ENCODE results near the gene SNCAIP.

SNCAIP gene

DNA sequence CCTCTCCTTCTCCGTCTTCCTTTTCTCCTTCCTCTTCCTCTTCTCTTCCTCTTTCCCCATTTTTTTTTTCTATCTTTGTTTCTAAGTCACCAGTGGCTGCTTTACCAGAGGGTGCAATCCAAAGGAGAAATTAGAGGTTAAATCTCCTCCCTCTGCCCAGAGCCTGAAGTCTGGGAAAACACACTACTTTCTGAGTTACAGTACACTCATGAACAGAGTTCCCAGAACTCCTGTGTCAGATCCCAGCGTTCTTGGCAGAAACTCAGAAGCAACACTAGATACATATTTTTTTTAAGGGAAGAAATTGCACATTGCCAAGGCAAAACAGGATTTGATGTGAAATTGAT is 189.0 kb downstream of the SNCAIP start:
- Histone ChIP-seq H3K9me3 (ENCODE audit: control insufficient read depth, insufficient read depth, low read length) (no peaks in the 10 kb centered on the region), H3K27me3 (ENCODE audit: control insufficient read depth, insufficient read depth, low read length) (no peaks in the 10 kb centered on the region), H3K36me3 (ENCODE audit: control insufficient read depth, insufficient read depth, low read length) (no peaks in the 10 kb centered on the region), H3K4me1 (ENCODE audit: control insufficient read depth, insufficient read depth, low read length) (peaks cover 7% of the 10 kb centered on the region), H3K4me3 (ENCODE audit: low read depth, low read length) (no peak overlapping the region), H3K9ac (ENCODE audit: low read depth, low read length) (no peak overlapping the region)

DNA sequence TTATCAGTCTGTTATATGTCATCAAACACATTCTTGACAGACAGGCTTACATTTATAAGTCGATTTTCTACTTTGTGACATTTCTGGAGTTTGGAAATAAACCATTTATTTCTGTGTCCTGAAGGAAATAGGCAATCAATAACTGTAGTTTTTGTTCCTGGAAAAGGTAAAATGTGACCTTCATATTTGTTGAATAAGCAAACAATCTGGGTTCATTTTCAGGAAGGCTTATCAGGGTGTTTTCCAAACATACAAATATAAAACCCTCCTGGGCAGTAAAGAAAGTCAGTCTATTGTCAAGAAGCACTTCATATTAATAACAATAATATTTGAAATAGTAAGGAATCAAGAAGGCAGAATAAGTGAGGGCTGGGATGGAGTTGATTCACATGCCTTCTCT is 195.0 kb downstream of the SNCAIP start:
- Histone ChIP-seq H3K4me1 (ENCODE audit: control insufficient read depth, insufficient read depth, low read length) (no peaks in the 10 kb centered on the region), H3K4me3 (ENCODE audit: low read depth, low read length) (no peak overlapping the region), H3K36me3 (ENCODE audit: control insufficient read depth, insufficient read depth, low read length) (no peaks in the 10 kb centered on the region), H3K27me3 (ENCODE audit: control insufficient read depth, insufficient read depth, low read length) (no peaks in the 10 kb centered on the region), H3K9ac (ENCODE audit: low read depth, low read length) (no peak overlapping the region), H3K9me3 (ENCODE audit: control insufficient read depth, insufficient read depth, low read length) (no peaks in the 10 kb centered on the region)

DNA sequence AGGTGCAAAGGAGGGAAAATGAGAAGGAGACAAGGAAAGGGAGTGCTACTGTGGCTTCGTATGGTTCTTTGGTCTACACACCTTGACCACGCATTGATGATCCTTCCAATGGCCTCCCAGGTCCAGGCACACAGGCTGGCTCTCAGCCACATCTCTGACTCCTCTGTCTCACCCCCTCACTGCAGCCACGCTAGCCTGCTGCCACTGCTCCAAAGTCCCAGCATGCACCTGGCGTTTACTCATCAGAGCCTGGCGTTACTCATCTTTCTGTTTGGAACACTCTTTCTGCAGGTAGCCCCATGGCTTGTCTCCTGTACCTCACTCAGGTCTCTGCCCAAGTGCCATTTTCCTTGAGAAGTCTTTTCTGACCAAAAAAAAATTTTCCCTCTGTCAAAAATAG is 195.5 kb downstream of the SNCAIP start:
- Histone ChIP-seq H3K4me1 (ENCODE audit: control insufficient read depth, insufficient read depth, low read length) (no peaks in the 10 kb centered on the region), H3K4me3 (ENCODE audit: low read depth, low read length) (no peak overlapping the region), H3K27me3 (ENCODE audit: control insufficient read depth, insufficient read depth, low read length) (no peaks in the 10 kb centered on the region), H3K9ac (ENCODE audit: low read depth, low read length) (no peak overlapping the region), H3K9me3 (ENCODE audit: control insufficient read depth, insufficient read depth, low read length) (no peaks in the 10 kb centered on the region), H3K36me3 (ENCODE audit: control insufficient read depth, insufficient read depth, low read length) (no peaks in the 10 kb centered on the region)

DNA sequence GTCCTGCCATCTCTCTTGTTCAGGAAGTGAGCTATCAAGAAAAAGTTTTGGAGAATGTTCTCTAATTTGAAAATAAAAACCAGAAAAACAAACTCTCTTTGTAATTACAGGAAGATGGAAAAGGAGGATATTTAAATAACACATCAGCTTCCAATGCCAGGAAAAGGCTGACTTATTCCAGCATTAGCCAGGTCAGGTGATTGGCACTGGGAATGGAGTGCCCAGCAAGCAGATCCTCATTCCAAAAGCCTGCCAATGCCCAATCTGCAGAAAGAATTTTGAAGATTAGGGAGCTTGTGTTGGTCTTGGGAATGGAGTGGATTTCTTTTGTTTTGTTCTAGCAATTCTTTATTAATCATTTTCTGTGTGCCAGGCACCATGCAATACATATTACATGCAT is 196.6 kb downstream of the SNCAIP start:
- H3K9ac ChIP-seq (ENCODE audit: low read depth, low read length): no peak overlapping the region
- H3K27me3 ChIP-seq (ENCODE audit: control insufficient read depth, insufficient read depth, low read length): no peaks in the 10 kb centered on the region
- no peaks in the 10 kb centered on the region for H3K36me3 ChIP-seq (ENCODE audit: control insufficient read depth, insufficient read depth, low read length)
- H3K4me3 ChIP-seq (ENCODE audit: low read depth, low read length): no peak overlapping the region
- no peaks in the 10 kb centered on the region for H3K9me3 ChIP-seq (ENCODE audit: control insufficient read depth, insufficient read depth, low read length)
- H3K4me1 ChIP-seq (ENCODE audit: control insufficient read depth, insufficient read depth, low read length): no peaks in the 10 kb centered on the region
